B cell (primary cell): ENCODE measurements around the gene RNF111. TPM values are rescaled to one million over a fixed set of nuclear protein-coding genes. Genes with fewer than 3 reads are reported as not detected.
A peak's percentile ranks its signal among the peaks of the same experiment; 100 is the strongest.

Experiments used
- ATAC-seq: fragments of 200-7000 bp; cut with Tn5 transposase; one replicate; pipeline ENCODE4 v1.10.0; 2021; ENCODE audit warnings: low read depth, mild to moderate bottlenecking, moderate number of reproducible peaks, moderate library complexity
- CTCF ChIA-PET: fragments of 350-600 bp; sonication (Branson Sonifier 250); formaldehyde crosslinking; loops from one replicate; lab custom pipeline; 2021; ENCODE audit warnings: antibody characterized with exemption, inconsistent platforms; lab: Charles Lee
- POLR2A ChIA-PET: fragments of 350-600 bp; sonication (Branson Sonifier 250); formaldehyde crosslinking; loops from one replicate; lab custom pipeline; 2021; ENCODE audit warnings: antibody characterized with exemption; lab: Charles Lee
- DNase-seq: peaks from one replicate; pipeline ENCODE4 v3.0.0; 2013
- H2AFZ ChIP-seq: 2 replicates; pipeline ENCODE4 v1.6.1; 2012; ENCODE audit warnings: mild to moderate bottlenecking, low read depth, low read length; ENCODE audit not compliant: insufficient read depth, poor library complexity, severe bottlenecking
- H3K27ac ChIP-seq, 2 donors: 1 replicate in 1 of 2; 2 replicates in 1 of 2; pipeline ENCODE4 v1.5.1; 2012 to 2013; ENCODE audit warnings: low read length in 2 of 2, mild to moderate bottlenecking in 2 of 2, moderate library complexity in 1 of 2
- H3K27me3 ChIP-seq, 4 experiments: fragments of 200-600 bp in 1 of 4; sonication (generic) in 1 of 4; replicated peaks in 1 of 4; 1 replicate in 2 of 4; 2 replicates in 2 of 4; pipeline versions ENCODE4 v1.6.1 to v1.7.0; 2013 to 2016; ENCODE audit warnings: low read length in 3 of 4, mild to moderate bottlenecking in 2 of 4, mixed read lengths in 1 of 4, moderate library complexity in 1 of 4; ENCODE audit not compliant: insufficient read depth in 4 of 4, control insufficient read depth in 3 of 4; ENCODE audit errors: control extremely low read depth in 1 of 4
- H3K36me3 ChIP-seq, 2 experiments: replicated peaks in 1 of 2; 1 replicate in 1 of 2; 2 replicates in 1 of 2; pipeline versions ENCODE4 v1.6.1 to v1.7.1; 2013; ENCODE audit warnings: low read length in 1 of 2; ENCODE audit not compliant: insufficient read depth in 2 of 2, control insufficient read depth in 1 of 2; ENCODE audit errors: control extremely low read depth in 1 of 2, extremely low read depth in 1 of 2
- H3K4me1 ChIP-seq, 2 donors: fragments of 200-600 bp in 1 of 2; sonication (generic) in 1 of 2; 1 replicate in 1 of 2; 2 replicates in 1 of 2; pipeline versions ENCODE4 v1.5.1 to v1.6.1; 2013 to 2017; ENCODE audit warnings: low read length in 2 of 2; ENCODE audit not compliant: control insufficient read depth in 2 of 2, insufficient read depth in 2 of 2
- H3K4me2 ChIP-seq: replicated peaks from 2 replicates; pipeline ENCODE3; 2012; ENCODE audit warnings: mild to moderate bottlenecking, low read depth, low read length; ENCODE audit not compliant: poor library complexity, severe bottlenecking
- H3K4me3 ChIP-seq, 5 experiments: fragments of 200-600 bp in 1 of 5; sonication (generic) in 1 of 5; 1 replicate in 3 of 5; 2 replicates in 2 of 5; pipeline versions ENCODE4 v1.5.1 to v1.7.0; 2011 to 2016; ENCODE audit warnings: low read length in 4 of 5, mild to moderate bottlenecking in 4 of 5, low read depth in 2 of 5, control low read depth in 1 of 5, moderate library complexity in 1 of 5; ENCODE audit not compliant: insufficient read depth in 1 of 5; ENCODE audit errors: control extremely low read depth in 1 of 5, extremely low read depth in 1 of 5
- H3K79me2 ChIP-seq: fragments of 200-600 bp; sonication (generic); one replicate; pipeline ENCODE4 v1.6.0; 2016; ENCODE audit warnings: low read length; ENCODE audit not compliant: control insufficient read depth, insufficient read depth
- H3K9ac ChIP-seq: fragments of 200-600 bp; sonication (generic); 2 replicates; pipeline ENCODE4 v1.6.1; 2017; ENCODE audit warnings: mild to moderate bottlenecking, low read length, moderate library complexity
- H3K9me3 ChIP-seq, 3 donors: one replicate each; pipeline versions ENCODE4 v1.6.1 to v1.7.1; 2013; ENCODE audit warnings: low read length in 2 of 3; ENCODE audit not compliant: control insufficient read depth in 2 of 3, insufficient read depth in 1 of 3; ENCODE audit errors: control extremely low read depth in 1 of 3
- H4K20me1 ChIP-seq: 2 replicates; pipeline ENCODE4 v1.6.0; 2012; ENCODE audit warnings: mild to moderate bottlenecking, low read length; ENCODE audit not compliant: insufficient read depth, control insufficient read depth, poor library complexity, severe bottlenecking
- H3K27ac Mint-ChIP-seq: one replicate; pipeline ENCODE4 v1.8.0; 2021; ENCODE audit warnings: mixed read lengths
- H3K27me3 Mint-ChIP-seq: one replicate; pipeline ENCODE4 v1.8.0; 2021; ENCODE audit warnings: mixed read lengths
- H3K4me1 Mint-ChIP-seq: one replicate; pipeline ENCODE4 v1.8.0; 2021; ENCODE audit warnings: mixed read lengths
- H3K4me3 Mint-ChIP-seq: one replicate; pipeline ENCODE4 v1.8.0; 2021; ENCODE audit warnings: mixed read lengths
- H3K9me3 Mint-ChIP-seq: one replicate; pipeline ENCODE4 v1.8.0; 2022; ENCODE audit warnings: mixed read lengths; ENCODE audit not compliant: insufficient read depth
- CTCF ChIP-seq: fragments of 200-600 bp; IDR thresholded peaks from one replicate; pipeline ENCODE4 v1.8.0; 2022; ENCODE audit warnings: antibody characterized with exemption, mild to moderate bottlenecking
- EZH2 ChIP-seq: IDR thresholded peaks from 2 replicates; pipeline ENCODE4 v1.6.1; 2012; ENCODE audit warnings: borderline replicate concordance, low read depth, mild to moderate bottlenecking, moderate library complexity, low read length; ENCODE audit not compliant: insufficient read depth, poor library complexity, severe bottlenecking
- WGBS: methylation state at CpG from one replicate; pipeline ENCODE4 v1.1.5; 2013; ENCODE audit warnings: missing lambda C conversion rate; ENCODE audit not compliant: insufficient coverage; 5-methylcytosine and 5-hydroxymethylcytosine counted together
- intact Hi-C: fragments of 100-400 bp; cut with micrococcal nuclease; formaldehyde crosslinking; loops from one replicate; pipeline ENCODE4 v1.10.0; 2022
- polyA plus RNA-seq: library from polyadenylated mRNA; depleted of rRNA; stranded (reverse); fragments of >200 nt; gene quantifications from 2 replicates; pipeline ENCODE4 v1.2.3, GENCODE V29; 2012
- total RNA-seq, 2 donors: library from RNA; stranded (reverse); fragments of 120-200 nt in 1 of 2; gene quantifications; 1 replicate in 1 of 2; 2 replicates in 1 of 2; pipeline versions ENCODE4 v1.2.3 to v1.2.4, GENCODE V29; 2013 to 2022

RNF111 gene
- total and polyA plus RNA-seq, 2 donors (not counting 1 experiment from before 2014, with no cell fraction given) = 24.9 to 72.3 TPM

- intact Hi-C loops = no loop called here
- peak overlapping the region; percentile 37 for H3K4me3 Mint-ChIP-seq
- Histone ChIP-seq H3K4me2 (peak overlapping the region; percentile 60), H2AFZ (no peak overlapping the region), H3K36me3 (peaks cover 2 to 22% of the 10 kb centered on the region in 2 experiments), H3K9ac (no peak overlapping the region), H3K27ac (peak overlapping the region; percentile 39 to 80), H3K4me3 (peak overlapping the region in 1 of 5 experiments; percentile 44), H3K27me3 (no peaks in the 10 kb centered on the region), H3K4me1 (peaks cover 42 to 45% of the 10 kb centered on the region in 2 donors), H3K9me3 (no peaks in the 10 kb centered on the region), H4K20me1 (peaks cover 52% of the 10 kb centered on the region), H3K79me2 (peaks cover 88% of the 10 kb centered on the region)
- TF ChIP-seq CTCF (no peak), EZH2 (no peak)
- no peak for ATAC-seq
- peaks cover 72% of the 10 kb centered on the region for H3K4me1 Mint-ChIP-seq
- H3K27me3 Mint-ChIP-seq = no peaks in the 10 kb centered on the region
- POLR2A ChIA-PET = interaction anchor here (0.6 kb wide), 2 partner anchors 15 to 268 kb away, joined by 3 read pairs; no protein-coding TSS in a partner anchor
- CTCF ChIA-PET = interaction anchor here (0.8 to 1.6 kb wide), 2 partner anchors 25 to 491 kb away, joined by 3 to 4 read pairs; no protein-coding TSS in a partner anchor
- H3K27ac Mint-ChIP-seq = peak overlapping the region; percentile 75
- 80% methylated on average over 1 of the region's 5 CpGs for WGBS
- no peaks in the 10 kb centered on the region for H3K9me3 Mint-ChIP-seq
- DNase-seq = no peak
Observed at GRCh38 chr15:59001946-59002345, 14.5 kb downstream of the RNF111 start.

GRCh38 chr15:59002418-59002859, 15.0 kb downstream of the RNF111 start:
- Histone ChIP-seq H3K79me2 (peaks cover 88% of the 10 kb centered on the region), H3K36me3 (peaks cover 5 to 19% of the 10 kb centered on the region in 2 experiments), H3K4me2 (peak overlapping the region; percentile 60), H4K20me1 (peaks cover 54% of the 10 kb centered on the region), H3K9me3 (no peaks in the 10 kb centered on the region), H2AFZ (no peak overlapping the region), H3K27ac (peak overlapping the region; percentile 39 to 80), H3K9ac (no peak overlapping the region), H3K27me3 (no peaks in the 10 kb centered on the region), H3K4me1 (peaks cover 42 to 45% of the 10 kb centered on the region in 2 donors), H3K4me3 (peak overlapping the region in 1 of 5 experiments; percentile 44)
- ATAC-seq (peak; percentile 62), DNase-seq (peak; percentile 59)
- Mint-ChIP-seq H3K4me3 (peak overlapping the region; percentile 62), H3K27me3 (no peaks in the 10 kb centered on the region), H3K9me3 (no peaks in the 10 kb centered on the region), H3K4me1 (peaks cover 67% of the 10 kb centered on the region), H3K27ac (peak overlapping the region; percentile 75)
- POLR2A ChIA-PET = interaction anchor here (0.6 kb wide), 1 partner anchor 404 kb away, joined by 5 read pairs; no protein-coding TSS in a partner anchor
- TF ChIP-seq CTCF (no peak), EZH2 (no peak)
- intact Hi-C loops = no loop called here
- CTCF ChIA-PET = interaction anchor here (0.7 to 1.6 kb wide), 4 partner anchors 23 to 527 kb away, joined by 3 to 4 read pairs (median 4); no protein-coding TSS in a partner anchor
- WGBS = no CpG with 5 or more reads among the region's 2 CpGs
